K562 (cell line): ENCODE results near the gene HEBP2. TPM values are rescaled to one million over a fixed set of nuclear protein-coding genes. Genes with fewer than 3 reads are reported as not detected.

Experiments used
- CUX1 ChIP-seq: fragments of 200-800 bp; sonication (Bioruptor generic); IDR thresholded peaks from 2 replicates; pipeline ENCODE4 v1.6.1; 2016; ENCODE audit warnings: missing genetic modification characterization, missing compliant biosample characterization
- FOXA1 ChIP-seq: fragments of 450-650 bp; IDR thresholded peaks from 2 replicates; pipeline ENCODE4 v1.6.1; 2016; ENCODE audit warnings: mild to moderate bottlenecking, borderline replicate concordance
- GATAD2B ChIP-seq: fragments of 450-650 bp; IDR thresholded peaks from 2 replicates; pipeline ENCODE4 v1.6.1; 2017; ENCODE audit warnings: mild to moderate bottlenecking, borderline replicate concordance
- PHTF2 ChIP-seq: fragments of 250-450 bp; sonication (Bioruptor Pico); IDR thresholded peaks from 2 replicates; pipeline ENCODE4 v1.5.0; 2021; ENCODE audit warnings: mild to moderate bottlenecking
- POLR2H ChIP-seq: IDR thresholded peaks from 2 replicates; pipeline ENCODE4 v1.6.1; 2016; ENCODE audit warnings: missing genetic modification characterization, low read depth, mild to moderate bottlenecking, control low read depth, missing compliant biosample characterization, moderate library complexity
- PPARD ChIP-seq: fragments of 250-450 bp; sonication (Bioruptor Pico); IDR thresholded peaks from 2 replicates; pipeline ENCODE4 v1.8.0; 2022; ENCODE audit warnings: inconsistent platforms, mild to moderate bottlenecking, moderate library complexity
- RREB1 ChIP-seq: fragments of 250-450 bp; sonication (Bioruptor Pico); IDR thresholded peaks from 2 replicates; pipeline ENCODE4 v1.4.0; 2020
- SRSF3 ChIP-seq: fragments of 200-400 bp; formaldehyde crosslinking; IDR thresholded peaks from 2 replicates; pipeline ENCODE4 v1.6.1; 2016; ENCODE audit warnings: mild to moderate bottlenecking, low read length, moderate library complexity; ENCODE audit not compliant: insufficient read depth
- TAL1 ChIP-seq: fragments of 450-650 bp; IDR thresholded peaks from 2 replicates; pipeline ENCODE4 v1.6.1; 2016; ENCODE audit warnings: mild to moderate bottlenecking
- TFE3 ChIP-seq: fragments of 450-650 bp; formaldehyde crosslinking; IDR thresholded peaks from 2 replicates; pipeline ENCODE4 v1.4.0; 2020; ENCODE audit warnings: mild to moderate bottlenecking, mixed read lengths
- ZKSCAN8 ChIP-seq: fragments of 200-800 bp; sonication (Bioruptor generic); IDR thresholded peaks from 2 replicates; pipeline ENCODE4 v1.6.1; 2016; ENCODE audit warnings: missing genetic modification characterization, missing compliant biosample characterization
- ZNF134 ChIP-seq: fragments of 250-450 bp; sonication (Bioruptor Pico); conservative IDR thresholded peaks from 2 replicates; pipeline ENCODE4 v1.4.0; 2020
- ZNF232 ChIP-seq: sonication (generic); formaldehyde crosslinking; IDR thresholded peaks from 2 replicates; pipeline ENCODE4 v1.8.0; 2022; ENCODE audit warnings: mild to moderate bottlenecking, missing genetic modification reagents
- ZNF444 ChIP-seq: fragments of 250-450 bp; sonication (Bioruptor Pico); IDR thresholded peaks from 2 replicates; pipeline ENCODE4 v1.4.0; 2020; ENCODE audit warnings: mild to moderate bottlenecking, moderate library complexity
- ZNF77 ChIP-seq: fragments of 250-450 bp; sonication (Bioruptor Pico); IDR thresholded peaks from 2 replicates; pipeline ENCODE4 v1.5.0; 2020
- ZZZ3 ChIP-seq: fragments of 450-650 bp; IDR thresholded peaks from 2 replicates; pipeline ENCODE4 v1.6.1; 2016; ENCODE audit warnings: antibody characterized with exemption, mild to moderate bottlenecking, moderate library complexity
- polyA plus RNA-seq, 8 experiments: library from polyadenylated mRNA; depleted of rRNA in 4 of 8; stranded (reverse) in 5 of 8; unstranded in 3 of 8; fragments of >200 nt; fragmentation: Nextera tagmentation in 2 of 8; fragmentation: Illumina TruSeq in 1 of 8; extraction: Ambion mirVana in 2 of 8; extraction: Trizol in 1 of 8; gene quantifications; 2 replicates each; pipeline versions ENCODE4 v1.2.1 to v1.2.3, GENCODE V29; 2011 to 2014; ENCODE audit warnings: inconsistent platforms in 1 of 8, missing spikeins in 1 of 8
- total RNA-seq, 7 experiments: library from RNA; depleted of rRNA in 6 of 7; stranded (reverse); fragments of >200 nt in 6 of 7; fragmentation: Illumina TruSeq in 2 of 7; extraction: Trizol in 2 of 7; gene quantifications; 2 replicates each; pipeline versions ENCODE4 v1.2.1 to v1.2.3, GENCODE V29; 2011 to 2021; ENCODE audit warnings: low replicate concordance in 1 of 7

The HEBP2 gene
- total and polyA plus RNA-seq, 9 of the 15 experiments (the other 6 are each of a cell fraction or from before 2014, with no cell fraction given), result 8.5 to 63.7 (median 36.9) TPM

- TF ChIP-seq CUX1 (no peak), ZZZ3 (no peak), ZNF444 (CRISPR knock-in tag) (no peak), ZKSCAN8 (CRISPR knock-in tag) (no peak), RREB1 (CRISPR knock-in tag) (0 out of 2 replicates have a peak, but pooled peaks have one; percentile 25), ZNF232 (CRISPR knock-in tag) (0 out of 2 replicates have a peak, but pooled peaks have one; percentile 21), POLR2H (tag) (peak; percentile 83), SRSF3 (no peak), PHTF2 (CRISPR knock-in tag) (no peak), TAL1 (no peak), PPARD (CRISPR knock-in tag) (no peak), FOXA1 (no peak), ZNF134 (CRISPR knock-in tag) (no peak), TFE3 (CRISPR knock-in tag) (no peak), GATAD2B (peak; percentile 98), ZNF77 (CRISPR knock-in tag) (no peak)
Observed at GRCh38 chr6:138403801-138404665, at the start of gene HEBP2 (continued).
